GM21381 (cell line): ENCODE measurements around the gene SSX2B.
"Not testable (repeated sequence)": the region's sequence is repeated elsewhere in the genome, so short reads cannot be mapped to it uniquely, and the experiment has no call there.

Experiments used
- ATAC-seq: cut with Tn5 transposase; IDR thresholded peaks from one replicate; pipeline ENCODE4 v1.9.1; 2021; ENCODE audit warnings: mild to moderate bottlenecking, moderate library complexity; ENCODE audit not compliant: unreplicated experiment

Gene SSX2B, protein sequence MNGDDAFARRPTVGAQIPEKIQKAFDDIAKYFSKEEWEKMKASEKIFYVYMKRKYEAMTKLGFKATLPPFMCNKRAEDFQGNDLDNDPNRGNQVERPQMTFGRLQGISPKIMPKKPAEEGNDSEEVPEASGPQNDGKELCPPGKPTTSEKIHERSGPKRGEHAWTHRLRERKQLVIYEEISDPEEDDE

DNA sequence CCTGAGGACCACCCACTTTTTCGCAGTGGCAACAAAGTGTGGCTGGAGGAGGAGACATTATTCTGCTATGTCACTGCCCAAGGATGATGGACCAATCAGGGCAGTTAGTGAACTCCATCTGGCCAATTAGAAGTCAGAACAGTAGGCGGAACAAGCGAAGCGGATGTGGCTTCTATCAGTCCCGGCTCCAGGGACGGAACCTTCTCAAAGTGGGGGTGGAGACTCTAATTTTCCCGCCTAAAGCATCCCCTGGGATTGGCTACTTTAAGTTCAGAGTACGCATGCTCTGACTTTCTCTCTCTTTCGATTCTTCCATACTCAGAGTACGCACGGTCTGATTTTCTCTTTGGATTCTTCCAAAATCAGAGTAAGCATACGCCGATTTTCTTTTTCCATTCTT lies at the start of gene SSX2B:
TSS of gene SSX2B (plus strand) at position 301 of the 400 bp plus-strand sequence. CDS start 1,429 bp downstream, outside the sequence.
- ATAC-seq: not testable (repeated sequence)

DNA sequence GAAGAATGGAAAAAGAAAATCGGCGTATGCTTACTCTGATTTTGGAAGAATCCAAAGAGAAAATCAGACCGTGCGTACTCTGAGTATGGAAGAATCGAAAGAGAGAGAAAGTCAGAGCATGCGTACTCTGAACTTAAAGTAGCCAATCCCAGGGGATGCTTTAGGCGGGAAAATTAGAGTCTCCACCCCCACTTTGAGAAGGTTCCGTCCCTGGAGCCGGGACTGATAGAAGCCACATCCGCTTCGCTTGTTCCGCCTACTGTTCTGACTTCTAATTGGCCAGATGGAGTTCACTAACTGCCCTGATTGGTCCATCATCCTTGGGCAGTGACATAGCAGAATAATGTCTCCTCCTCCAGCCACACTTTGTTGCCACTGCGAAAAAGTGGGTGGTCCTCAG lies 44.0 kb upstream of the SSX2B start, which contains the start of gene SSX2:
TSS of gene SSX2 (minus strand) at position 101 of the 400 bp plus-strand sequence. CDS start 1,429 bp downstream, outside the sequence.
- ATAC-seq: not testable (repeated sequence)

DNA sequence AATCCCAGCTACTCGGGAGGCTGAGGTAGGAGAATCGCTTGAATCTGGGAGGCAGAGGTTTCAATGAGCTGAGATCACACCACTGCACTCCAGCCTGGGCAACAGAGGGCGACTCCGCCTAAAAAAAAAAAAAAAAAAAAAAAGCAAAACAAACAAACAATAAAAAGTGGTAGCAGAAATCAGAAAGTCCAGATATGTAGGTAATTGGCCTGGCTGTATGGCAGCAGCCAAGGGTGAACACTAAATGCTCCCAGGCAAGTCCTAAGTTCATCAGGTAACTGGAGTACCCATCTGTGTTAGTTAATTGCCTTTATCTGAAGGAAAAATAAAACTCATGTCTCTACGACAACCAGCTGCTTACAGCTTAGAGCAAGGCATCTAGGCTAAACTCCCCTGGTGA lies 14.9 kb downstream of the SSX2B start:
- ATAC-seq: not testable (repeated sequence)

DNA sequence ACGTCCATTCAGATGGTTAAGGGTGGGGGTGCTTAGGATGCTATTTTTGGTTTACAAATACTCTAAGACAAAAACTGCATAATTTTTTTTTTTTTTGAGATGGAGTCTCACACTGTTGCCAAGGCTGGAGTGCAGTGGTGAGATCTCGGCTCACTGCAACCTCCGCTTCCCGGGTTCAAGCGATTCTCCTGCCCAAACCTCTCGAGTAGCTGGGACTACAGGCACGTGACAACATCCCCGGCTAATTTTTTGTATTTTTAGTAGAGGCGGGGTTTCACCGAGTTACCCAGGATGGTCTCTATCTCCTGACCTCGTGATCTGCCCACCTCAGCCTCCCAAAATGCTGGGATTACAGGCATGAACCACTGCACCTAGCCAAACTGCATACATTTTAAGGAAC lies 22.5 kb downstream of the SSX2B start:
- ATAC-seq: not testable (repeated sequence)

DNA sequence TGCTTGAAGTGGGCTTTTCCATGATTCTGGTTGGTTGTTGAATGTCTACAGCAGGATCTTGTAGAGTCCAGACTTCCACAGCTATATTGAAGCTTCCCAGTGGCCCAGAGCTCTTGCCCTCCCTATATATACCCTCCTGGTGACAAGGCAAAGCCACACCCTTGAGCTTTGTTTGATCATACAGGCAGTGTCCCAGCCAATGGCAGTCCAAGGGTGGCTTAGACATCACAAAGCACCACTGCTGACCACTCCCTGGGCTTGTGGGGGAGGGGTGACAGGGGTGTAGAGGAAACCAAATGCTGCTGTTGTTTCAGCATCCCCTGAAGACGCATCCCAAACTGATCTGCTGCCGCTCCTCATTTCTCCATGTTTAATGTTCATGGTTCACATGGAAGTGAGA lies 46.3 kb downstream of the SSX2B start, which contains the start of gene SPANXN5:
TSS of gene SPANXN5 (minus strand) at position 101 of the 400 bp plus-strand sequence. CDS start at position 22, 79 bp downstream.
- ATAC-seq: not testable (repeated sequence)

DNA sequence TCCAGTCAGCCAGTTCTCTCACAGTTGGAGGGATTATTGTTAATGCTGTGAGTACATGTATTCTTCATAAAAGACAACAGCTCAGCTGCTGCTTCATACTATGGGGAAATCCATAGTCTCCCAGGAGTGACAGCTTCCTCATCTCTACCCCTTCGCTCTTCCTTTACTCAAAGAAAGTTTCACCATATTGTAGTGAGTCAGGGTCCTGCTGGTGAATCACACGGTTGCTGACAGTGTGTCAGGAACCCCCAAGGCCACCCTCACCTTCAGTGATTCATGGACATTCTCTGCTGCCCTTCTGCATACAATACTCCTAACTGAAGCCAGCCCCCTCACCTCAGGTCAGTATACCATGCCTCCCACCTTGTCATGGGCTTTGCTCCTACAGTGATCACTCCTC lies 53.8 kb downstream of the SSX2B start:
- ATAC-seq: not testable (repeated sequence)
